ENCODE results near the gene OR10H1.

DNA sequence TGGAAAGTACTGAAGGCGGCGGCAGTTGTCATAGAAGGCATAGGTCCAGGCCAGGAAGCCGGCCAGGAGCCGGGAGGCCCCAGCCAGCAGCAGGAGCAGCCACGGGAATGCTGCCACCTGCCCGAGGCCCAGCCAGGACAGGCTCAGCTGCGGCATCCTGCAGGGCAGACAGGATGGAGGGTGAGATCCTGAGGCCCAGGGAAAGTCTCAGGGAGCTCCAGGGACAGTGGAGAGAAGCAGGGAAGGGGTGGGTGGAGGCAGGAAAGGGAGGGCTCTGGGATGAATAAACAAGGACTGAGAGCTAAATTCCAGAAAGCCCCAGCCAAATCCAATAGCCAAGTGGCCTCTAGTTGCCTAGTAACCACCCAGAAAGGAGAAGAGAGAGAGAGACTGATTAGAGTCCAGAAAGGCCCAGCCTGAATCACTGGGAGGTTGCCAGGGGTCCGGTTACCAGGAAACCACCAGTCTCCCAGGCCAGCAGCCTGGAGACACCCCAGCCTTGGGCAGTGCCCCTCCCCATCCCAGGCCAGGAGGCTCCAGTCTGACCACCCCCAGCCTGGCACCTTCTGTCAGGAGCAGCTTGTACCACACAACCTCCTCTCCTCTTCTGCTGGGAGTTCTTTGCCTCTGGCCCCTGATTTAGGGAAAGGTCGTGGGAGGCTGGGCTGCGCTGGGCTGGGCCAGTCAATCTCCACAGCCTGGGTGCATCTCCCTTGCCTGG lies 35.5 kb downstream of the OR10H1 start:
- TF ChIP-seq, protein P1, sequence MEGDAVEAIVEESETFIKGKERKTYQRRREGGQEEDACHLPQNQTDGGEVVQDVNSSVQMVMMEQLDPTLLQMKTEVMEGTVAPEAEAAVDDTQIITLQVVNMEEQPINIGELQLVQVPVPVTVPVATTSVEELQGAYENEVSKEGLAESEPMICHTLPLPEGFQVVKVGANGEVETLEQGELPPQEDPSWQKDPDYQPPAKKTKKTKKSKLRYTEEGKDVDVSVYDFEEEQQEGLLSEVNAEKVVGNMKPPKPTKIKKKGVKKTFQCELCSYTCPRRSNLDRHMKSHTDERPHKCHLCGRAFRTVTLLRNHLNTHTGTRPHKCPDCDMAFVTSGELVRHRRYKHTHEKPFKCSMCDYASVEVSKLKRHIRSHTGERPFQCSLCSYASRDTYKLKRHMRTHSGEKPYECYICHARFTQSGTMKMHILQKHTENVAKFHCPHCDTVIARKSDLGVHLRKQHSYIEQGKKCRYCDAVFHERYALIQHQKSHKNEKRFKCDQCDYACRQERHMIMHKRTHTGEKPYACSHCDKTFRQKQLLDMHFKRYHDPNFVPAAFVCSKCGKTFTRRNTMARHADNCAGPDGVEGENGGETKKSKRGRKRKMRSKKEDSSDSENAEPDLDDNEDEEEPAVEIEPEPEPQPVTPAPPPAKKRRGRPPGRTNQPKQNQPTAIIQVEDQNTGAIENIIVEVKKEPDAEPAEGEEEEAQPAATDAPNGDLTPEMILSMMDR (IDR thresholded peaks at IDR 0.05; ENCODE audit: low read length): no peak
- TF ChIP-seq EZH2 (optimal IDR thresholded peaks at IDR 0.05; ENCODE audit: low read depth, low read length) (no peak), EZH2phosphoT487 (IDR thresholded peaks at IDR 0.05; ENCODE audit: low read length) (no peak)
